Naive thymus-derived CD4-positive, alpha-beta T cell (primary cell): Measurements from ENCODE around the gene KRTAP4-6. TPM values are rescaled to one million over a fixed set of nuclear protein-coding genes. Genes with fewer than 3 reads are reported as not detected.
"Not testable (repeated sequence)": the region's sequence is repeated elsewhere in the genome, so short reads cannot be mapped to it uniquely, and the experiment has no call there.

Experiments
- ATAC-seq: fragments of 150-1000 bp; cut with Tn5 transposase; 2 replicates; pipeline ENCODE4 v1.10.0; 2021; ENCODE audit warnings: mild to moderate bottlenecking, moderate library complexity
- CTCF ChIA-PET: fragments of 350-600 bp; sonication (Branson Sonifier 250); formaldehyde crosslinking; loops from one replicate; lab custom pipeline; 2021; ENCODE audit warnings: antibody characterized with exemption; lab: Charles Lee
- POLR2A ChIA-PET: fragments of 350-600 bp; sonication (Branson Sonifier 250); formaldehyde crosslinking; loops from one replicate; lab custom pipeline; 2021; ENCODE audit warnings: antibody characterized with exemption, inconsistent platforms; lab: Charles Lee
- DNase-seq, 9 donors: peaks; one replicate each; pipeline versions ENCODE4 v3.0.0 to v3.0.0-alpha.2; 2020 to 2022; ENCODE audit warnings: mixed read lengths in 1 of 9
- H3K27ac ChIP-seq: one replicate; pipeline ENCODE4 v1.7.0; 2013; ENCODE audit warnings: mild to moderate bottlenecking, low read depth, low read length, moderate library complexity
- H3K27me3 ChIP-seq, 2 donors: one replicate each; pipeline ENCODE4 v1.7.0; 2013; ENCODE audit warnings: low read length in 2 of 2, mild to moderate bottlenecking in 2 of 2, moderate library complexity in 2 of 2; ENCODE audit not compliant: control insufficient read depth in 2 of 2, insufficient read depth in 2 of 2
- H3K36me3 ChIP-seq, 3 experiments: 1 replicate in 2 of 3; 2 replicates in 1 of 3; pipeline ENCODE4 v1.7.0; 2013; ENCODE audit warnings: low read length in 3 of 3, mild to moderate bottlenecking in 3 of 3, moderate library complexity in 1 of 3; ENCODE audit not compliant: insufficient read depth in 3 of 3, control insufficient read depth in 2 of 3
- H3K4me1 ChIP-seq, 2 donors: one replicate each; pipeline ENCODE4 v1.7.0; 2013; ENCODE audit warnings: low read length in 2 of 2, mild to moderate bottlenecking in 2 of 2, moderate library complexity in 1 of 2; ENCODE audit not compliant: control insufficient read depth in 2 of 2, insufficient read depth in 2 of 2
- H3K4me3 ChIP-seq: 2 replicates; pipeline ENCODE4 v1.7.0; 2013; ENCODE audit warnings: mild to moderate bottlenecking, low read length
- H3K9me3 ChIP-seq, 3 experiments: 1 replicate in 2 of 3; 2 replicates in 1 of 3; pipeline ENCODE4 v1.7.0; 2013; ENCODE audit warnings: low read length in 3 of 3; ENCODE audit not compliant: control insufficient read depth in 2 of 3
- H3K27ac Mint-ChIP-seq, 9 donors: one replicate each; pipeline ENCODE4 v1.8.0; 2020 to 2022; ENCODE audit warnings: mixed read lengths in 9 of 9, mild to moderate bottlenecking in 8 of 9, moderate library complexity in 5 of 9, inconsistent platforms in 2 of 9
- H3K27me3 Mint-ChIP-seq, 5 donors: one replicate each; pipeline ENCODE4 v1.8.0; 2021 to 2022; ENCODE audit warnings: mixed read lengths in 5 of 5, mild to moderate bottlenecking in 1 of 5
- H3K36me3 Mint-ChIP-seq, 5 donors: one replicate each; pipeline ENCODE4 v1.8.0; 2020 to 2022; ENCODE audit warnings: mixed read lengths in 5 of 5, mild to moderate bottlenecking in 3 of 5, inconsistent platforms in 1 of 5
- H3K4me1 Mint-ChIP-seq, 7 donors: one replicate each; pipeline ENCODE4 v1.8.0; 2020 to 2022; ENCODE audit warnings: mixed read lengths in 7 of 7, mild to moderate bottlenecking in 3 of 7, inconsistent platforms in 1 of 7
- H3K4me3 Mint-ChIP-seq, 10 donors: one replicate each; pipeline ENCODE4 v1.8.0; 2020 to 2022; ENCODE audit warnings: mild to moderate bottlenecking in 10 of 10, mixed read lengths in 10 of 10, moderate library complexity in 6 of 10, inconsistent platforms in 2 of 10
- H3K9me3 Mint-ChIP-seq, 11 donors: one replicate each; pipeline ENCODE4 v1.8.0; 2020 to 2022; ENCODE audit warnings: mixed read lengths in 11 of 11, mild to moderate bottlenecking in 4 of 11, inconsistent platforms in 1 of 11, moderate library complexity in 1 of 11
- intact Hi-C, 2 donors: fragments of 100-400 bp; cut with micrococcal nuclease; formaldehyde crosslinking; loops; one replicate each; pipeline ENCODE4 v1.15.1; 2023
- polyA plus RNA-seq, 2 donors: library from polyadenylated mRNA; unstranded; fragments of 300-500 nt; fragmentation: Illumina TruSeq; gene quantifications; one replicate each; pipeline ENCODE4 v1.2.3, GENCODE V29; 2021
- total RNA-seq, 6 experiments: library from RNA in 5 of 6; stranded (reverse) in 5 of 6; gene quantifications; 1 replicate in 5 of 6; 2 replicates in 1 of 6; pipeline ENCODE4 v1.2.3 and lab custom pipeline; 2021 to 2026

Gene KRTAP4-6
- total and polyA plus RNA-seq, 7 experiments from 2014 or later = not detected

GRCh38 chr17:41117846-41118386 is 22.4 kb downstream of the KRTAP4-6 start, which contains the start of gene KRTAP4-11:
TSS of gene KRTAP4-11 (minus strand) at chr17:41118373. CDS start at chr17:41118315, 58 bp downstream.
- H3K36me3 ChIP-seq, DNase-seq, H3K4me3 ChIP-seq, CTCF ChIA-PET, H3K9me3 ChIP-seq, H3K27me3 ChIP-seq, H3K9me3 Mint-ChIP-seq, POLR2A ChIA-PET, ATAC-seq, intact Hi-C loops, H3K27ac ChIP-seq, H3K4me1 ChIP-seq, H3K36me3 Mint-ChIP-seq: not testable (repeated sequence)
- peaks cover 4 to 53% (median 38%) of the 10 kb centered on the region in 7 donors for H3K4me1 Mint-ChIP-seq
- peaks cover 0 to 17% (median 0%) of the 10 kb centered on the region in 5 donors for H3K27me3 Mint-ChIP-seq
- peak within 1 kb of the TSS in 7 of 9 donors; percentile 25 to 92 (median 55) for H3K27ac Mint-ChIP-seq
- H3K4me3 Mint-ChIP-seq = peak within 1 kb of the TSS in 1 of 10 donors; percentile 29

GRCh38 chr17:41116297-41116696 is 24.0 kb downstream of the KRTAP4-6 start:
- Histone ChIP-seq H3K4me3 (no peak overlapping the region), H3K27ac (no peak overlapping the region), H3K4me1 (peaks cover 5 to 7% of the 10 kb centered on the region in 2 donors), H3K27me3 (no peaks in the 10 kb centered on the region), H3K9me3 (no peaks in the 10 kb centered on the region), H3K36me3 (no peaks in the 10 kb centered on the region)
- Mint-ChIP-seq H3K4me1 (peaks cover 4 to 40% (median 29%) of the 10 kb centered on the region in 7 donors), H3K27ac (no peak overlapping the region), H3K36me3 (peaks cover 0 to 6% (median 2%) of the 10 kb centered on the region in 5 donors), H3K27me3 (peaks cover 0 to 15% (median 0%) of the 10 kb centered on the region in 5 donors), H3K9me3 (peaks cover 0 to 17% (median 1%) of the 10 kb centered on the region in 11 donors), H3K4me3 (no peak overlapping the region)
- ChIA-PET CTCF (no interaction called here), POLR2A (no interaction called here)
- ATAC-seq = peak; percentile 36
- DNase-seq = no peak
- intact Hi-C loops = no loop called here

GRCh38 chr17:41111151-41111885 is 29.0 kb downstream of the KRTAP4-6 start:
- POLR2A ChIA-PET = interaction anchor here (0.6 kb wide), 1 partner anchor 1496 kb away, joined by 3 read pairs; no protein-coding TSS in a partner anchor
- no peak overlapping the region for H3K4me3 Mint-ChIP-seq

GRCh38 chr17:41108728-41109386 is 31.5 kb downstream of the KRTAP4-6 start:
- Mint-ChIP-seq H3K4me1 (peaks cover 0 to 21% (median 12%) of the 10 kb centered on the region in 7 donors), H3K36me3 (peaks cover 0 to 11% (median 5%) of the 10 kb centered on the region in 5 donors), H3K4me3 (peak overlapping the region in 3 of 10 donors; percentile 33 to 42 (median 39)), H3K27ac (peak overlapping the region in 1 of 9 donors; percentile 23), H3K9me3 (peaks cover 0 to 22% (median 4%) of the 10 kb centered on the region in 11 donors), H3K27me3 (peaks cover 0 to 12% (median 6%) of the 10 kb centered on the region in 5 donors)
- H3K27ac ChIP-seq, H3K4me1 ChIP-seq, H3K36me3 ChIP-seq, H3K27me3 ChIP-seq, ATAC-seq, H3K9me3 ChIP-seq, H3K4me3 ChIP-seq, intact Hi-C loops, DNase-seq: not testable (repeated sequence)
- POLR2A ChIA-PET = interaction anchor here (0.7 kb wide), 1 partner anchor 42 kb away, joined by 4 read pairs; no protein-coding TSS in a partner anchor
- CTCF ChIA-PET = interaction anchor here (0.9 kb wide), 1 partner anchor 214 kb away, joined by 3 read pairs; no protein-coding TSS in a partner anchor

More at GRCh38 chr17:41111151-41111885, 29.0 kb downstream of the KRTAP4-6 start:
- H3K4me1 ChIP-seq = peaks cover 0 to 7% of the 10 kb centered on the region in 2 donors
- Mint-ChIP-seq H3K4me1 (peaks cover 0 to 22% (median 12%) of the 10 kb centered on the region in 7 donors), H3K9me3 (peaks cover 0 to 22% (median 4%) of the 10 kb centered on the region in 11 donors), H3K27ac (no peak overlapping the region), H3K36me3 (peaks cover 0 to 11% (median 5%) of the 10 kb centered on the region in 5 donors), H3K27me3 (peaks cover 0 to 11% (median 3%) of the 10 kb centered on the region in 5 donors)
- DNase-seq (no peak), ATAC-seq (no peak)
- no peak overlapping the region for H3K4me3 ChIP-seq
- H3K27ac ChIP-seq = no peak overlapping the region
- H3K27me3 ChIP-seq = no peaks in the 10 kb centered on the region
- H3K36me3 ChIP-seq = no peaks in the 10 kb centered on the region
- CTCF ChIA-PET = no interaction called here
- H3K9me3 ChIP-seq = no peaks in the 10 kb centered on the region
- intact Hi-C loops = no loop called here

GRCh38 chr17:41107941-41108450 is 32.3 kb downstream of the KRTAP4-6 start:
- H3K27ac Mint-ChIP-seq = peak overlapping the region in 1 of 9 donors; percentile 26
- ChIA-PET CTCF (interaction anchor here (0.9 kb wide), 1 partner anchor 214 kb away, joined by 3 read pairs; no protein-coding TSS in a partner anchor), POLR2A (interaction anchor here (0.7 kb wide), 1 partner anchor 43 kb away, joined by 4 read pairs; no protein-coding TSS in a partner anchor)
- peaks cover 0 to 9% (median 5%) of the 10 kb centered on the region in 5 donors for H3K36me3 Mint-ChIP-seq
- H3K27me3 Mint-ChIP-seq = peaks cover 0 to 12% (median 6%) of the 10 kb centered on the region in 5 donors
- Histone ChIP-seq H3K36me3 (no peaks in the 10 kb centered on the region), H3K9me3 (no peaks in the 10 kb centered on the region), H3K27me3 (no peaks in the 10 kb centered on the region), H3K4me3 (no peak overlapping the region), H3K27ac (no peak overlapping the region), H3K4me1 (peaks cover 0 to 7% of the 10 kb centered on the region in 2 donors)
- peaks cover 0 to 25% (median 12%) of the 10 kb centered on the region in 7 donors for H3K4me1 Mint-ChIP-seq
- intact Hi-C loops = loop anchor here in 1 of 2 donors (1.0 kb wide), 1 partner anchor 21 kb away; no protein-coding TSS in a partner anchor
- ATAC-seq (no peak), DNase-seq (no peak)
- peaks cover 0 to 16% (median 3%) of the 10 kb centered on the region in 11 donors for H3K9me3 Mint-ChIP-seq
- H3K4me3 Mint-ChIP-seq = peak overlapping the region in 1 of 10 donors; percentile 16

- Mint-ChIP-seq H3K27ac (peak within 1 kb of the TSS in 1 of 9 donors; percentile 49), H3K27me3 (peaks cover 0 to 12% (median 6%) of the 10 kb centered on the region in 5 donors), H3K4me1 (peaks cover 0 to 43% (median 16%) of the 10 kb centered on the region in 7 donors)
- intact Hi-C loops, H3K9me3 ChIP-seq, CTCF ChIA-PET, H3K9me3 Mint-ChIP-seq, H3K36me3 Mint-ChIP-seq, H3K4me3 Mint-ChIP-seq, DNase-seq, ATAC-seq, H3K4me3 ChIP-seq, H3K36me3 ChIP-seq, POLR2A ChIA-PET, H3K27ac ChIP-seq, H3K4me1 ChIP-seq, H3K27me3 ChIP-seq: not testable (repeated sequence)
These were observed 35.0 kb downstream of the KRTAP4-6 start, which contains the start of gene KRTAP4-9 for GRCh38 chr17:41105347-41105746. TSS of gene KRTAP4-9 (plus strand) at chr17:41105389. CDS start at chr17:41105389, 0 bp downstream.
